GM21737 (cell line): ENCODE measurements around the gene GNAO1.
"Not testable (repeated sequence)": the region's sequence is repeated elsewhere in the genome, so short reads cannot be mapped to it uniquely, and the experiment has no call there.

ENCODE experiments used
- ATAC-seq: cut with Tn5 transposase; IDR thresholded peaks from one replicate; pipeline ENCODE4 v1.9.1; 2021; ENCODE audit warnings: mild to moderate bottlenecking, moderate library complexity; ENCODE audit not compliant: unreplicated experiment

GNAO1 gene

DNA sequence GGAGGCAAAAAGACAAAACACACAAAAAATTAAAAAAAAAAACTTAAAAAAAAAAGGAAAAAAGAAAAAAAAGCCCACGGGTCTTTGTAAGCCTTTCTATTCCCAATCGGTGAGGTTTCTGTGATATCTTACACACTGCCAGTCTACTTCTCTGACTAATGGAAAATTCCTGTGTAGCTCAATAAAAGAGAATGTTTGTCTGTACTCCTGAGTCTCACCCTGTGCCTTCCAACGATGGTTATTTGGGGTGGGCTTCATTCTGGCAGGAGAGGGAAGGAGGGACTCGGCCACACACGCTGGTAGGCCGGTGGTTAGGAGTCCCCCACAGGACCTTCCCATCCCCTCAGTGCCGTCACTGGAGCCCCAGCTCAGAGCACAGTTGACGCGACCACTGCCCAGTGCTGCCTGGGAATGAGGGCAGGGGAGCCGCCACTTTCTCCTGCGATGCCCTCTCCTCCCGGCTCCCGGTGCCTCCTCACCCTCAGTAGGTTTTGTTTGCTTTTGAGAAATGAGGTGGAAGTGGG lies 166.0 kb downstream of the GNAO1 start:
- ATAC-seq = no peak

DNA sequence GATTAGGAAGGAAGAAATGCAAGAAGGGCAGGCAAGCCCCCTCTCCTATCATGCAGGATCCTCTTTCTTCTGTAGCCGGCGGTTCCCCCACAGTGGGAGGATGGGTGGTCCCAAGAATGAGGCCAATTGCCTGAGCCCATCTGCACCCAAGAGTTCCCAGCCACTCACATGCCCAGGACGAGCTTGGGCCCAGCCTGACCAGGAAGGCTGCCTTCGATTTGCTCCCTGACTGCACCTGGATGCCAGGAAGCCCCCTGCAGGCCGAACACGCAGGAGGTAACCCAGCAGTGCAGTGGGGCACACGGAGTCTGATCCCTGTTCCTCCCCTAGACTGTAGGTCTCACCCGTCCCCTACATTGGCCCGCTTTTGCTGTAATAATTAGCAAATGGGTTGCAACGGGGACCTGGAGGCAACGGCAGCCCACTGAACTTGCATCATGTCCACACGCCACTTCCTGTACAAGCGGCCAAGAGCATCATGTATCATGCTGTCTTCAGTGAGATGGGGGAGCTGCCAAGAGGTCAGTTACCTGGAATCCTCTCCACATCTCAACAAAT lies 166.6 kb downstream of the GNAO1 start:
- no peak for ATAC-seq

DNA sequence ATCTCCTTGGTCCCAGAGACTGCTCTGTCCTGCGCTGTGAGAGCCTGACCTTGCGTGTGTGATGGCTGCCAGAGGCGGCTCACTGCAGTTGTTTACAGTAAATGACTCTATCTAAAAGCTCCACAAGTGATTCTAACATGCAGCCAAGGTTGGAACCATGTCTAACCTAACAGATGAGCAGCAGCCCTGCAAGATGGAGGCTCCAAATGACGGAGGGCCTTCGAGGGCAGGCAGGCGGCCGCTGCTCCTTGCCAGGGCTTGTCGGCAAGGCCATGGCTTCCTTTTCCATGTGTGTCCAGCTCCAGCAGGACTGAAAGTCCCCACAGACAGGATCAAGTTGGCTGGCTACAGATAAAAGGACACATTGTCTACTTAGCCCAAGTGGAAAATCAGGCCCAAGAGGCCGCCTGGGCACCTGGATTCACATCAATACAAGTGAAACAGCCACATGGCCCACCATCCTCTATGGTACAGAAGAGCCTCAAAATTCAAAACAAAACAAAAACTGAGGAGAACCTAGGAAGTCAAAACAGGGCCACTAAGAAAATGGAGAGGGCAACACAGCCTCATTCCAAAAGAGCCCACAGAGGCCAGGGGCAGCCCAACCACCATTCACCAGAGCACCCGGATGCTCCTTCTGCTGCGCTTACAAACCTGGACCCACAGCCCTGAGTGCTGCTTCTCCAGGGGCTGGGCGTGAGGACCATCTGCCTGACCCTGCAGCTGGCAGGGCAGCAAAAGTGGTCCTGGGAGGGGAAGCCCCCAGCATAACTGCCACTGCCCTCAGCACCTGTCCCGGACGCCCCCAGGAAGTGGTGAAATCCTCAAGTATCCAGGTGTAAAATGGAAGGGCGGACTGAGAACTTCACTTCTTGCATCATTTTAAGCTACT lies 169.1 kb downstream of the GNAO1 start:
- ATAC-seq = no peak

DNA sequence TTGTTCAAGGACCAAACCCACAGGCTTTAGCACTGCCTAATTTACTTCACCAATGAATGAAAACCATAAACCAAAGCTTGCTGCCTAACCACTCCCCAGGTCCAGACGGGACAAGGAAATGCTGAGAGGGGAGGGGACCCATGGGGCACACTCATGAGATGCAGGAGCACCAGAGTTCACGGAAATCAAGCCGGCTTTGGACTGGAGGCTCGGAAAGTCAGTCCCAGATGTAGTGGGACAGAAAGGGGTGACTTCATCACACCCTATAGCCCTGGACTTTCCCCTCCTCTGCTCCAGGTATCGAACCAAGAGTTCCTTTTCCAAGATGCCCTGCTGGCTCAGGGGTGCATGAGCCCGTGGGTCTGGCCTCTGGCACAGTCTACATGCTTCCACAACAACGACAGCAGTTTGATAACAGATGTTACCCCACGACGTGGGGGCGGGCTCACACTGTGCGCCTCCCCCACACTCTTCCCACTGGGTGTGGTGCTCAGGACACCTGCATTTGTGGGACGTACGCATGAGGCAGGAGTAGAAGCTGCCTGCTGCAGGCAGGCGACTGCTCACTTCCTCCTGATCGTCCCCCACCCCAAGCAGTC lies 170.9 kb downstream of the GNAO1 start:
- no peak for ATAC-seq

DNA sequence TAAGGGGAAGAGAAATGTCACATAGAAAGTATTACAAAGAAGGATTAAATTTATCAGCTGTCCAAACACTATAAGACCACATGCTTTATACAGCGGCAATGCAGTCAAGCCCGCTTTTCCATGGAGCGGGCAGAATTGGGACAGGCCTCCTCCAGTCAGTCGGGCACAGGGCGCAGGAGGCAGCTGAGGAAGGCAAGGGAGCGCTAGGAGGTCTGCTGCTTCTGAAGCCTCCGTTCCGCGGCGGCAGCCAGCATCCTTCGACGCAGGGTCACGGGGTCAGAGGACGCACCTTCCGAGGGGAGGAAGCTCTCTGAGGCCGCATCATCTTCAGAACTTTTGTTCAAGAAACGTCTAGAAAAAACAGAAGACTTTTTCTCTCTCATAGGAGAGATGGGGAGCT lies 171.4 kb downstream of the GNAO1 start:
- ATAC-seq = no peak

DNA sequence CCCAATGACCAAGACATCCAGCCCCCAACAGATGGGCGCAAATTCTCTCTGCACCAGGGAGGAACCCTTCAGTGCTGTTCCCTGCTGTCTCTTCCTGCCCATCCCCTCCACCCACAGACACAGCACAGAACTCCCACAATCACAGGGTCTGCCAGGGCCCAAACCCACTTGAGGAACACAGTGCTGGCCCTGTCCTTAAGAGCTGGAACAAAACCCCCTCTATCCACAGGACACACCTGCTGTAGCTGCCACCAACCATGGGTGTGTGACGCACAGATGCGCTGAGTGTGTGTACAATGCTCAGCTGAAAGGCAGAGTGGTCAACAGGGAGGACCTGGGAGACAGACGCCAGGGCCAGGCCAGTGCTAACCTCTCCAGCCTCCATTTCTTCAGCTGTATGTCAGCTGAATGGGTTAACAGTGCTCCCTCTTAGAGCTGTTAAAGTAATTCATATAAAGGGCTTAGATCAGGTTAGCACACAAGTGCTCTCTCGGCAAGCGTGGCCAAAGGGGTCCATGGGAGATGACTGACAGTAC lies 172.0 kb downstream of the GNAO1 start:
- no peak for ATAC-seq

DNA sequence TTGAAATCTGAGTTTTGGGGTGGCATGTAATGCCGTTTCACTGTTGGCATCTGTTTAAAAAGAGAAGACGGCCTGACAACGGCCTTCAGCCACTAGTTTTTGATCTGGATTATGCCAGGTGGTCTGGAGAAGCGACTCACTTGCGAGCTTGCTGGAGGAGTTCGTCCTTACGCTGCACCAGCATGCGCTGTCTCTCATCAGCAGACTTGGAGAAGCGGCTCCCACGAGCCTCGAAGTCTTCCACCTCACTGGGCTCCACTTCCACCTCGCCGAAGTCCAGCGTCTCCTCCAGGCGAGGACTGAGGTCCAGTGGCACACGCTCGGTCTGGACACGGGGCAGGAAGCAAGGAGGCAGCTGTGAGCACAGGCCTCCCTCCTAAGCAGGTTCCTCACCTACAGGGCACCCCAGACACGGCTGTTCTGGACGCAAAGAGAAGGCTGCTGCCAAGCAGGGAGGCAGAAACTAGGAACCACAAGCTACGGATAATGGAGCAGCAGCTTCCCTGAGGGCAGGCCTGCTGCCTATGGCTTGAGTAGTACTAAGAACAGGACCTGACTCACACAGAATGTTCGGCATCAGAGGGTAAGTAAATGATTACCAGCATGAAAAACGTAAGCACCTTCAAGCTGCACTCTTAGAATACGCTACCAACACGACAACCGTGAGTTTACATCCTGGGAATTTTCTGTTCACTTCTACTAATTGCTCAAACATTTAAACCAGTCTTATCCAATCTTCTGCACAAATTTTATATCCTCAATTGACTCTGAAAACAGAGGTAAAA lies 172.7 kb downstream of the GNAO1 start:
- ATAC-seq = no peak

DNA sequence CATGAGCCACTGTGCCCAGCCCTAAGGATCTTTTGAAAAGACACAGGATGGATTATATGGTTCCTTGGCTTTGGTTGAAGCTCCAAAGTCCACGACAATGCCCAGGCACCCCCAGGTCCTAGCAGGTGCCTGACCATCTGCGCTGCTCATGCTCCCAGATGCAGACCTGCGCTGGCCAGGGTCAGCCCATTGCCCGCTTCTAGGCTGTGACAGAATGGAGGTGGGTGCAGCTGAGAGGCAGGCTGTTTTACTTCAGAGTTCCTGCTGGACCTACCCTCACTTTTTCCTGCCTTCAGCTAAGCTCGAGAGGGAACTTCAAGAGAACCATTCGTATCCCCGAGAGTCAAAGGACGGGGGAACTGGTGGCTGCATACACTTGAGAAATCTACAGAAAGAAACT lies 173.6 kb downstream of the GNAO1 start:
- ATAC-seq = no peak

DNA sequence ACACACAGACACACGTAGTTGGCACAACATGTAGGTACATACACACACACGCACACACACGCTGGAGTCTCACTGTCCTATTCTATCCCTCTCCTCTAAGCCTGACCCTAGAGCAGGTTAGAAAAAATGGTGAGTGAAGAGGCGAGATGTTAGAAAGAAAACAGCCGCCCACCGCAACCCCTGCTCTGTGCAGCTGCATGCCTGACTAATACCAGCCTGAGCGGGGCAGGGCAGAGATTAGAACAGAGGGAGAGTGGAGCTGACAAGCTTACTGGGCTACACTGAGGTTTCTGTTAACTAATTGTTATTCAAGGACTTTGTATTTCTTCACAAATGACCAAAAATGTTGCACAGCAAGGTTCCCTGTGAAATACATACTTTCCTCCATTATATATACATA lies 174.3 kb downstream of the GNAO1 start:
- ATAC-seq = no peak

DNA sequence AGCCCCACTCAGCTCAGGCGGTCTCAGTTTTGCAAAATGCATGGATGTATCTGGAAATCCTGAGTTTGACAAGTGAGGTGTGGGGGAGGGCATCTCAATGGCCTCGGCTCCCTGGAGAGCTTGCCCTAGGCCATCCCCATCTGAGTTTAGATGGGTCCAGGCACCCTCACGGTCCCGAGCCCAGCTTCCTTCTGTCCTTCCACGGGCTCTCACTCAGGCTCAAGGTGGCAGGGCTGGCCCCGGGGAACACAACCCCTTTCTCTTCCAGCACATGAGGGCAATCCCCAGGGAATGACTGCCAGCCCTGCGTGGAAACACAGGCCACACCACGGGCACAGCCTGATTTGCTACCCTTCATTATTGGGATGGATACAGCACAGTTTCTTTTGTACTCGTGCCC lies 175.7 kb downstream of the GNAO1 start:
- ATAC-seq = no peak

DNA sequence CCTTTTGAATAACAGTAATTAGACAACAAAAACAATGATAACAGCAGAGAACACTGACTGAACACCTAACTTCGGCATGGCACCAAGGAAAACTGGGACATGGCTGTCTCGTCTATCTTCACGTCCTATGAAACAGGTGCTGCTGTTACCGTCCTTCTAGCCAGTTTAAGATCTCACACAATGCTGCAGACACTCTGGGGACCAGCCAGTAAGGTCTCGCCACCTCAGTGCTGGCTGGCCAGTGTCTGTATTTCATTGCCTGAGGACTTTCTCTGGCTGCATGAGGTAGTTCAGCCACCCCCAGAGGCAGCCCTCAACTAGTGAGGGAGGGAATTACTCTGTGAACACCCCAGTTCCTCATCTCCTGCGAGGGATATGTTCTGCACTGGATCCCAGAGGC lies 176.5 kb downstream of the GNAO1 start:
- no peak for ATAC-seq

DNA sequence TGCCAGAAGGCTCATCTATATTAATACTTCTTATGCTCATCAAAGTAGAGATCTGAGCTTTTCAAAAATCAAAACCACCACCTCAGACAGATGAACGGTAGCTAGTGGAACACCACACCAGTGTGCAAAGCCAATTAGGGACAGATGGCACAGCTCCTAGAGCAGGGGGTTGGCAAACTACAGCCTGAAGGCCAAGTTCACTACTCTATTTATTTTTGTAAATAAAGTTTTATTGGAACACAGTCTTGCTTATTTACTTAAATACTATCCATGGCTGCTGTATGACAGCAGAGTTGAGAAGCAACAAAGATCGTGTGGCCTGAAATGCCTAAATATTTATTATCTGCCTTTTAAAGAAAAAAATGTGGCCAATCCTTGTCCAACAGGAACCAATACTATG lies 177.3 kb downstream of the GNAO1 start:
- no peak for ATAC-seq

DNA sequence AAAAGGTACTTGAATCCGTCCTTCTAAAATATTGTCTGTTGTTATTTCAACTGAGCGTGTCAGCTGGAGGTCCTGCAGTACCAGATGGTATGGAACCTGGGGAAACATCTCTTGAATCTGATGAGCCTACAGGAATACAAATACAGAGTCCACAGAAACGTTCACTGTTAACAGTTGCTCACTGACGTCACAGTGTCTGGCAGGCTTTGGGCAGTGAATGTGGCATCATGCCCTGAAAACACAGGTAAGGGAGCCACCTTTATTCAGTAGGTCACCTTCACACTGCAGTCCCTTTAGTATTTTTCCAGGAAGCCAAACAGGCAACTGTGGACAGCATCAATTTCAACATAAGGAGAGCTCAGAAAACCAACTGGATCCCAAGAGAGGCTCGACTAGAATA lies 177.9 kb downstream of the GNAO1 start:
- no peak for ATAC-seq

DNA sequence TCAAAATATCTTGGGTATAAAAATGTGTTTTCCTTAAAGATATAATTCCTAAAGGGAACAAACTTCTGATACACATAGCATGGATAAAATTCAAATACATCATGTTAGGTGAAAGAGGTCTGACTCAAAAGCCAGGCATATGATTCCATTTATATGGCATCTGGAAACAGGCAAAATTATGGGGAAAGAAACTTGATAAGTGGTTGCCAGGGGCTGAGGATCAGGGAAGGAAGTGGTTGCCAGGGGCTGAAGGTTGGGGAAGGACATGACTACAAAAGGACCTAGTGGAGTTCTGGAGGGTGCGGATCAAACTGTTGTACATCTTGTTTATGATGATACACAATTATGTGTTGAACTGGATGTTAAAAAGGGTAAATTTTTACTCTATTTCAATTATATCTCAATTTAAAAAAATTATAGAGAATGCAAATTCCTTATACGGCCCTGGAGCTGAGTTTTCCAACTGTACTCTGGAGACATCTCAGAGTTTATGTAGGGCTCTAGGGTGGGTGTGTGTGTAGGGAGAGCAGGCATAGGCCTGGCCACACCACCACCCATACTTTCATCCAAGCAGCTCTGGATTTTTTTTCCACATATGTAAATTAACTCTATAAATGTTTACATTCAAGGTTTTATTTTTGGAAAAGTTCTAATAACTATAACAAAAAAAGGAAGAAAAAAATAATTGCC lies 179.0 kb downstream of the GNAO1 start:
- no peak for ATAC-seq

DNA sequence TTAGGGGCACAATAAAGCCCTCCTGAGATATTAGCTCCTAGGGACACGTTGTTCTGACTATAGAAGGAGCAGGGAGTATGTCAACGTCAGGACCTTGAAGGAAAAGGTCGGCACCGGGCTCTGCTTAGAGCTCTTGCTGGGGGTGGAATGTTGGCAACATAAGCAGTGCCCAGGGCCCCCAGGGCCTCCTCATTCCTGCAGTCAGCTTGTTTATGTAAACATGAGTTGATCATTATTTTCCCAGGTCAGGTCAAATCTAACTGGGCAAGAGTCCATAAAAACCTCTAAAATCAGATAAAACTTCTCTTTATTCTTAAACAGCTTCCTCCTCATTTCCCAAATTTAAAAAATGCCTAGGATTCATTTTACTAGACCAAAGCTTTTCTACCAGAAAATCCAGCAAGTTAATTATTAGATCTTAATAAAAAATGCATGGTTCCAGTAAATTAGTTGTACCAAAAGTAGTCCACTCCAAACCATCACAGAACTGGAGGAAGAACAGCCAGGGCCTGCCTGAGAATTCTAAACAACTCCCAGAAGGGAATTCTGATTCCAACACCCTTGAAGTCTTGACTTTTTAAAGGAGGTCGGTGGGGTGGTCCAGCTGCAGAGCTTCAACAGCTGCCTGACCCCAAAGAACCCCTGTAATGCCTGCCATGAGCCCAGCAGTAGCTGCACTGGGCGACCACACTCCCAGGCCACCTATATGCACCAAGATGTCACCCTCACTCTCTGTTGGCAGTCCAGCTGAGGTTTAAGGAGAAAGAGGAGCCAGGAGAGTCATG lies 179.8 kb downstream of the GNAO1 start:
- no peak for ATAC-seq

DNA sequence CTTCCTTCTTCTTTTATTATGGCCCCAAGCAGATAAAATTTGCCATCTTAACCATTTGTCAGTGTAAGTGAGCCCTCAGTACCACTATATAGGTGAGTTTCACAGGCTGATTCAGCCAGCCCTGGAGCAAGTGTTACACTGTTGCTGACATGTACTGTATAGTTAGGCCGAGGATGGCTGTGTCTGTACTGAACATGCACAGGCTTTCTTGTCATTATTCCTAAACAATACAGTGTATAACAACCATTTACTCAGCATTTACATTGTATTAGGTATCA lies 180.3 kb downstream of the GNAO1 start:
- no peak for ATAC-seq

DNA sequence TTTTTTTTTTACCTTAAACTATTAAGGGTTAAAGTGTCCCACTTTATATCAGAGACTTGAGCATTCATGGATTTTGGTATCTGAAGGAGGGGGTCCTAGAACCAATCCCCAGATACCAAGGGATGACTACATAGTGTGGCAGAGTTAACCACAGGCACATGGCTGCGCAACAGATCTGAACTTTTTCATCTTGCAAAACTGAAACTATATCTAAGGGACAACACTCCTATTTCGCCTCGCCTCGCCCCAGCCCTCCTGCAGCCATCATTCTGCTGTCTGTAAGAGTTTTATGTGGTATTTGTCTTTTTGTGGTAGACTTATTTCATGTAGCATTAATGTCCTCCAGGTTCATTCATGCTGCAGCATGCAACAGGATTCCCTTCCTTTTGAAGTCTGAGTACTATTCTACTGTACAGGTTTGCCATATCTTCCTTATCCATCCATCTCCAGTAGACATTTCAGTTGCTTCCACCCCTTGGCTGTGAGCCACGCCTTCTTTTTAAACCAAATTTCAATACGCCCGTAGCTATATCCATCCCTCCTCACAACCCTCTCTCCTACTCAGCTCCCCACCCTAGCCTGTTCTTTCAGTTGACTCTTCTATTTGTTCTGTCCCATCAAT lies 180.8 kb downstream of the GNAO1 start:
- no peak for ATAC-seq

DNA sequence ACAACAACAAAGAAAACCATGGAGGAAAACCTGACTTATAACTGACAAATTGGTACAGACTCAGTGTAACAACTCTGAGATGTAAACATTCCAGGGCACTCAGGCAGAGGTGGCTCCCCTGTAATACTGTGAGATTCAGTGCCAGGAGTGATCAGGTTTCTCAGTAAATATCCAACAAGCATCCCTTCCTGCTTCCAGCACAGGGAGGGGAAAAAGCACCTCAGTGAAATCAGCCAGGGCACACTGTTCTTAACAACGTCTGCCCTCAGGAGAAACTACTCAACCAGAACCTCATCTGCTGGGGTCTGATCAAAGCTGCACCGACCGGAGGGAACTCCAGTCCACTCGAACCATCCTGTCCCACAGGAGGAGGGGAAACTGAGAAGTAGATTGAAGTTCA lies 181.7 kb downstream of the GNAO1 start:
- no peak for ATAC-seq

DNA sequence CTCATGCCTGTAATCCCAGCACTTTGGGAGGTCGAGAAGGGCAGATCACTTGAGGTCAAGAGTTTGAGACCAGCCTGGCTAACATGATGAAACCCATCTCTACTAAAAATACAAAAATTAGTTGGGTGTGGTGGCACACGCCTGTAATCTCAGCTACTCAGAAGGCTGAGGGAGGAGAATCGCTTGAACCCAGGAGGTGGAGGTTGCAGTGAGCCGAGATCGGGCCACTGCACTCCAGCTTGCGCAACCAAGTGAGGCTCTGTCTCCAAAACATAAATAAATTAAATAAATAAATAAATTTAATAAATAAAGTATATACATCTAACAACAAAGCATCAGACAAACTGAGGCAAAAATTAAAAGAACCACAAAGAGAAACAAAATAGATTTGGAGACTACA lies 184.5 kb downstream of the GNAO1 start:
- ATAC-seq = not testable (repeated sequence)
